ENCODE data around the gene MLLT10.

MLLT10 gene

GRCh38 chr10:21675157-21675796 is 141.2 kb downstream of the MLLT10 start:
- ATAC-seq (ENCODE audit: insufficient read depth, low read depth) (peak; percentile 84), DNase-seq (peak; percentile 45)
- Histone ChIP-seq H3K4me3 (ENCODE audit: low read depth in 1 of 2, low read length in 2 of 2) (no peak overlapping the region), H3K27me3 (ENCODE audit: insufficient read depth, low read length, poor library complexity) (no peaks in the 10 kb centered on the region), H3K4me1 (ENCODE audit: insufficient read depth, low read length) (no peaks in the 10 kb centered on the region), H3K27ac (ENCODE audit: low read length) (no peak overlapping the region), H3K36me3 (ENCODE audit: insufficient read depth, low read length) (peaks cover 37% of the 10 kb centered on the region), H4K20me1 (ENCODE audit: insufficient read depth, low read length) (peaks cover 10% of the 10 kb centered on the region; the same call in 1 of the 2 replicates), H3K79me2 (ENCODE audit: insufficient read depth, low read length) (peaks cover 15% of the 10 kb centered on the region; the same call in 1 of the 2 replicates), H3K9ac (ENCODE audit: low read depth, low read length) (no peak overlapping the region), H3K9me3 (ENCODE audit: insufficient read depth, low read length, severe bottlenecking) (no peaks in the 10 kb centered on the region), H3K4me2 (ENCODE audit: insufficient read depth, low read length) (no peak overlapping the region), H2AFZ (ENCODE audit: low read depth, low read length) (no peak overlapping the region)
- TF ChIP-seq EZH2 (IDR thresholded peaks at IDR 0.05; ENCODE audit: borderline replicate concordance, low read depth, low read length, severe bottlenecking) (no peak), CTCF (IDR thresholded peaks at IDR 0.05; ENCODE audit: borderline replicate concordance, extremely low read depth, low read length, poor library complexity, severe bottlenecking) (peak; percentile 78)

- TF ChIP-seq CTCF (IDR thresholded peaks at IDR 0.05; ENCODE audit: borderline replicate concordance, extremely low read depth, low read length, poor library complexity, severe bottlenecking) (no peak), EZH2 (IDR thresholded peaks at IDR 0.05; ENCODE audit: borderline replicate concordance, low read depth, low read length, severe bottlenecking) (no peak)
- no peak for DNase-seq
- Histone ChIP-seq H3K4me1 (ENCODE audit: insufficient read depth, low read length) (no peaks in the 10 kb centered on the region), H3K4me3 (ENCODE audit: low read depth in 1 of 2, low read length in 2 of 2) (no peak overlapping the region), H2AFZ (ENCODE audit: low read depth, low read length) (no peak overlapping the region), H3K27me3 (ENCODE audit: insufficient read depth, low read length, poor library complexity) (no peaks in the 10 kb centered on the region), H4K20me1 (ENCODE audit: insufficient read depth, low read length) (no peaks in the 10 kb centered on the region; the same call in 1 of the 2 replicates), H3K36me3 (ENCODE audit: insufficient read depth, low read length) (peaks cover 34% of the 10 kb centered on the region), H3K27ac (ENCODE audit: low read length) (no peak overlapping the region), H3K9me3 (ENCODE audit: insufficient read depth, low read length, severe bottlenecking) (no peaks in the 10 kb centered on the region), H3K9ac (ENCODE audit: low read depth, low read length) (no peak overlapping the region), H3K4me2 (ENCODE audit: insufficient read depth, low read length) (no peak overlapping the region), H3K79me2 (ENCODE audit: insufficient read depth, low read length) (peaks cover 12% of the 10 kb centered on the region; the same call in 1 of the 2 replicates)
- no peak for ATAC-seq (ENCODE audit: insufficient read depth, low read depth)
Measured at GRCh38 chr10:21677551-21677950, 143.5 kb downstream of the MLLT10 start.

- H2AFZ ChIP-seq (ENCODE audit: low read depth, low read length), result no peak overlapping the region
- DNase-seq (no peak), ATAC-seq (ENCODE audit: insufficient read depth, low read depth) (no peak)
- no peaks in the 10 kb centered on the region for H3K4me1 ChIP-seq (ENCODE audit: insufficient read depth, low read length)
- H3K36me3 ChIP-seq (ENCODE audit: insufficient read depth, low read length), result peaks cover 19% of the 10 kb centered on the region; the same call in 1 of the 2 replicates
- no peaks in the 10 kb centered on the region for H3K9me3 ChIP-seq (ENCODE audit: insufficient read depth, low read length, severe bottlenecking)
- no peak overlapping the region for H3K27ac ChIP-seq (ENCODE audit: low read length)
- H3K4me2 ChIP-seq (ENCODE audit: insufficient read depth, low read length), result no peak overlapping the region
- H3K4me3 ChIP-seq (ENCODE audit: low read depth in 1 of 2, low read length in 2 of 2), result no peak overlapping the region
- H3K27me3 ChIP-seq (ENCODE audit: insufficient read depth, low read length, poor library complexity), result no peaks in the 10 kb centered on the region
- no peaks in the 10 kb centered on the region for H4K20me1 ChIP-seq (ENCODE audit: insufficient read depth, low read length)
- no peak overlapping the region for H3K9ac ChIP-seq (ENCODE audit: low read depth, low read length)
- TF ChIP-seq EZH2 (IDR thresholded peaks at IDR 0.05; ENCODE audit: borderline replicate concordance, low read depth, low read length, severe bottlenecking) (no peak), CTCF (IDR thresholded peaks at IDR 0.05; ENCODE audit: borderline replicate concordance, extremely low read depth, low read length, poor library complexity, severe bottlenecking) (no peak)
- no peaks in the 10 kb centered on the region; the same call in 1 of the 2 replicates for H3K79me2 ChIP-seq (ENCODE audit: insufficient read depth, low read length)
Measured at GRCh38 chr10:21681156-21681555, 147.1 kb downstream of the MLLT10 start.

All from DND-41 (cell line).